A549 (cell line): Measurements from ENCODE around the gene SUCNR1.

Source experiments
- EP300 ChIP-seq, 2 experiments: fragments of >200 bp; sonication (Bioruptor Twin); formaldehyde crosslinking; IDR thresholded peaks; 2 replicates in 1 of 2; 3 replicates in 1 of 2; pipeline ENCODE4 v1.6.1; 2016 to 2017
- KDM1A ChIP-seq: fragments of 200-600 bp; sonication (generic); IDR thresholded peaks from 2 replicates; pipeline ENCODE4 v1.6.1; 2016; ENCODE audit warnings: low read depth, mild to moderate bottlenecking
- POLR2A ChIP-seq: IDR thresholded peaks from 2 replicates; pipeline ENCODE4 v1.6.1; 2012; ENCODE audit warnings: mild to moderate bottlenecking, low read length
- ZNF302 ChIP-seq: fragments of 250-450 bp; sonication (Bioruptor Pico); IDR thresholded peaks from 2 replicates; pipeline ENCODE4 v1.9.0; 2021; ENCODE audit warnings: inconsistent platforms, mild to moderate bottlenecking, moderate library complexity
- TF ChIP-seq, protein P1 (sequence below): fragments of >200 bp; sonication (Bioruptor Twin); formaldehyde crosslinking; IDR thresholded peaks from 3 replicates; pipeline ENCODE4 v1.5.1; 2016
- TF ChIP-seq, protein P2 (sequence below): fragments of 250-450 bp; sonication (Bioruptor Pico); IDR thresholded peaks from 2 replicates; pipeline ENCODE4 v1.5.0; 2021; ENCODE audit warnings: mild to moderate bottlenecking, moderate library complexity, borderline replicate concordance

DNA sequence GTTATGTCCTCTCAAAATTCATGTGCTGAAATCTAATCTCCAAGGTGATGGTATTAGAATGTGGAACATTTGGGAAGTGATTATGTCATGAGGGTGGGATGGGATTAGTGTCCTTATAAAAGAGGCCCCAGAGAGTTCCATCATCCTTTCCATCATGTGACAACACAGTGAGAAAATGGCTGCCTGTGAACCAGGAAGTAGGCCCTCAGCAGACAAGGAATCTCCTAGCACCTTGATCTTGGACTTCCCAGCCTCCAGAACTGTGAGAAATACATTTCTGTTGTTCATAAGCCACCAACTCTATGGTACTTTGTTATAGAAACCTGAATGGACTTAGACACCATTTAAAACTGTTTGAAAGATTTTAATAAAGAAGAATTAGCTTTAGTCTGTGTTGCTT, 20.8 kb downstream of the SUCNR1 start:
- TF ChIP-seq, protein P1, sequence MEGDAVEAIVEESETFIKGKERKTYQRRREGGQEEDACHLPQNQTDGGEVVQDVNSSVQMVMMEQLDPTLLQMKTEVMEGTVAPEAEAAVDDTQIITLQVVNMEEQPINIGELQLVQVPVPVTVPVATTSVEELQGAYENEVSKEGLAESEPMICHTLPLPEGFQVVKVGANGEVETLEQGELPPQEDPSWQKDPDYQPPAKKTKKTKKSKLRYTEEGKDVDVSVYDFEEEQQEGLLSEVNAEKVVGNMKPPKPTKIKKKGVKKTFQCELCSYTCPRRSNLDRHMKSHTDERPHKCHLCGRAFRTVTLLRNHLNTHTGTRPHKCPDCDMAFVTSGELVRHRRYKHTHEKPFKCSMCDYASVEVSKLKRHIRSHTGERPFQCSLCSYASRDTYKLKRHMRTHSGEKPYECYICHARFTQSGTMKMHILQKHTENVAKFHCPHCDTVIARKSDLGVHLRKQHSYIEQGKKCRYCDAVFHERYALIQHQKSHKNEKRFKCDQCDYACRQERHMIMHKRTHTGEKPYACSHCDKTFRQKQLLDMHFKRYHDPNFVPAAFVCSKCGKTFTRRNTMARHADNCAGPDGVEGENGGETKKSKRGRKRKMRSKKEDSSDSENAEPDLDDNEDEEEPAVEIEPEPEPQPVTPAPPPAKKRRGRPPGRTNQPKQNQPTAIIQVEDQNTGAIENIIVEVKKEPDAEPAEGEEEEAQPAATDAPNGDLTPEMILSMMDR = no peak
- TF ChIP-seq, protein P2, sequence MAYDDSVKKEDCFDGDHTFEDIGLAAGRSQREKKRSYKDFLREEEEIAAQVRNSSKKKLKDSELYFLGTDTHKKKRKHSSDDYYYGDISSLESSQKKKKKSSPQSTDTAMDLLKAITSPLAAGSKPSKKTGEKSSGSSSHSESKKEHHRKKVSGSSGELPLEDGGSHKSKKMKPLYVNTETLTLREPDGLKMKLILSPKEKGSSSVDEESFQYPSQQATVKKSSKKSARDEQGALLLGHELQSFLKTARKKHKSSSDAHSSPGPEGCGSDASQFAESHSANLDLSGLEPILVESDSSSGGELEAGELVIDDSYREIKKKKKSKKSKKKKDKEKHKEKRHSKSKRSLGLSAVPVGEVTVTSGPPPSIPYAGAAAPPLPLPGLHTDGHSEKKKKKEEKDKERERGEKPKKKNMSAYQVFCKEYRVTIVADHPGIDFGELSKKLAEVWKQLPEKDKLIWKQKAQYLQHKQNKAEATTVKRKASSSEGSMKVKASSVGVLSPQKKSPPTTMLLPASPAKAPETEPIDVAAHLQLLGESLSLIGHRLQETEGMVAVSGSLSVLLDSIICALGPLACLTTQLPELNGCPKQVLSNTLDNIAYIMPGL (CRISPR knock-in tag) = no peak
- TF ChIP-seq KDM1A (no peak), ZNF302 (no peak), POLR2A (no peak), EP300 (IDR thresholded peaks at IDR 0.05) (no peak)
